K562 (cell line): ENCODE results near the gene NAXE. TPM values are rescaled to one million over a fixed set of nuclear protein-coding genes. Genes with fewer than 3 reads are reported as not detected.
A peak's percentile ranks its signal among the peaks of the same experiment; 100 is the strongest.

Source experiments
- ATAC-seq: fragments of 200-7000 bp; cut with Tn5 transposase; 3 replicates; pipeline ENCODE4 v1.9.1; 2020; ENCODE audit warnings: moderate library complexity
- BruUV-seq: library from RNA; stranded (reverse); fragments of 400-500 nt; replicated peaks from 2 replicates; lab custom pipeline; 2021; lab: Mats Ljungman, UMichigan
- CTCF ChIA-PET: fragments of 300-600 bp; formaldehyde crosslinking; extraction: SDS; loops from one replicate; lab custom pipeline; 2021; ENCODE audit warnings: low intra/inter-chr PET ratio; lab: Yijun Ruan, JAX
- POLR2A ChIA-PET: fragments of 300-600, 350-650 bp; sonication (Branson Sonifier 250); formaldehyde crosslinking; extraction: SDS; loops from one replicate; lab custom pipeline; 2021; ENCODE audit warnings: antibody characterized with exemption, inconsistent platforms; lab: Yijun Ruan, JAX
- DNase-seq, 4 experiments: peaks; one replicate each; pipeline versions ENCODE4 v3.0.0 to v3.0.0-alpha.2; 2011 to 2018; ENCODE audit warnings: low spot score in 3 of 4, mixed read lengths in 3 of 4; ENCODE audit errors: extremely low read depth in 1 of 4
- FAIRE-seq: peaks from 2 replicates; lab custom pipeline; 2011; peaks lifted over from hg19 to GRCh38; lab: Jason Lieb, UNC
- H2AFZ ChIP-seq: 2 replicates; pipeline ENCODE4 v1.6.0; 2011; ENCODE audit warnings: low read depth, low read length, control low read depth, inconsistent platforms
- H3K27ac ChIP-seq: fragments of 200-600 bp; 3 replicates; pipeline ENCODE4 v1.8.0; 2011; ENCODE audit warnings: low read depth, mild to moderate bottlenecking, control low read depth, inconsistent platforms, low read length, moderate library complexity, mixed read lengths; ENCODE audit errors: extremely low read depth
- H3K27me3 ChIP-seq, 2 experiments: fragments of 300-600 bp in 1 of 2; 2 replicates in 1 of 2; 3 replicates in 1 of 2; pipeline versions ENCODE4 v1.6.0 to v1.8.0; 2011; ENCODE audit warnings: inconsistent platforms in 2 of 2, low read length in 2 of 2, mild to moderate bottlenecking in 1 of 2, mixed read lengths in 1 of 2, moderate library complexity in 1 of 2; ENCODE audit not compliant: control insufficient read depth in 2 of 2, insufficient read depth in 2 of 2
- H3K36me3 ChIP-seq: fragments of 300-600 bp; 3 replicates; pipeline ENCODE4 v1.8.0; 2011; ENCODE audit warnings: mild to moderate bottlenecking, low read length, inconsistent platforms; ENCODE audit not compliant: control insufficient read depth, insufficient read depth
- H3K4me1 ChIP-seq, 2 experiments: fragments of 200-600 bp in 1 of 2; replicated peaks in 1 of 2; 2 replicates in 1 of 2; 3 replicates in 1 of 2; pipeline versions ENCODE4 v1.5.1 to v1.8.0; 2011; ENCODE audit warnings: inconsistent platforms in 2 of 2, low read length in 2 of 2, mild to moderate bottlenecking in 1 of 2, mixed read lengths in 1 of 2, moderate library complexity in 1 of 2; ENCODE audit not compliant: control insufficient read depth in 2 of 2, insufficient read depth in 2 of 2
- H3K4me2 ChIP-seq: 2 replicates; pipeline ENCODE4 v1.6.1; 2011; ENCODE audit warnings: low read length, control low read depth, inconsistent platforms, mixed read lengths; ENCODE audit not compliant: insufficient read depth
- H3K4me3 ChIP-seq: fragments of 200-600 bp; sonication (generic), shearing (Covaris generic); 2 replicates; pipeline ENCODE4 v1.5.1; 2016; ENCODE audit warnings: control low read depth, inconsistent platforms
- H3K79me2 ChIP-seq: fragments of 200-600 bp; 3 replicates; pipeline ENCODE4 v1.8.0; 2011; ENCODE audit warnings: low read length, inconsistent platforms; ENCODE audit not compliant: control insufficient read depth, insufficient read depth
- H3K9ac ChIP-seq, 2 experiments: 2 replicates each; pipeline versions ENCODE4 v1.6.0 to v1.6.1; 2011; ENCODE audit warnings: low read depth in 2 of 2, low read length in 2 of 2, control low read depth in 1 of 2, inconsistent platforms in 1 of 2, mild to moderate bottlenecking in 1 of 2, mixed read lengths in 1 of 2; ENCODE audit not compliant: insufficient read depth in 1 of 2
- H3K9me1 ChIP-seq: one replicate; pipeline ENCODE4 v1.6.0; 2011; ENCODE audit warnings: inconsistent platforms, mild to moderate bottlenecking, low read length, moderate library complexity; ENCODE audit not compliant: control insufficient read depth, insufficient read depth
- H3K9me3 ChIP-seq: replicated peaks from 2 replicates; pipeline ENCODE4 v1.5.1; 2011; ENCODE audit warnings: low read depth, low read length, inconsistent platforms; ENCODE audit not compliant: control insufficient read depth, insufficient read depth
- H4K20me1 ChIP-seq: replicated peaks from 2 replicates; pipeline ENCODE4 v1.6.1; 2011; ENCODE audit warnings: low read length, inconsistent platforms, mixed read lengths; ENCODE audit not compliant: control insufficient read depth, insufficient read depth
- CTCFL ChIP-seq: IDR thresholded peaks from 2 replicates; pipeline ENCODE4 v1.6.1; 2011; ENCODE audit warnings: borderline replicate concordance, low read depth, mild to moderate bottlenecking, moderate library complexity, low read length; ENCODE audit not compliant: insufficient read depth, poor library complexity, severe bottlenecking
- GABPA ChIP-seq: fragments of 200-800 bp; sonication (Bioruptor generic); conservative IDR thresholded peaks from 2 replicates; pipeline ENCODE4 v1.6.1; 2016; ENCODE audit warnings: low read depth, missing genetic modification characterization, missing compliant biosample characterization
- NEUROD1 ChIP-seq: fragments of 150-350 bp; IDR thresholded peaks from 2 replicates; pipeline ENCODE4 v1.6.1; 2014; ENCODE audit warnings: borderline replicate concordance, low read length, low read depth; ENCODE audit not compliant: partially characterized antibody
- NR2C1 ChIP-seq, 2 experiments: fragments of 450-650 bp; IDR thresholded peaks; 2 replicates each; pipeline ENCODE4 v1.6.1; 2017; ENCODE audit warnings: mild to moderate bottlenecking in 2 of 2, antibody characterized with exemption in 1 of 2, inconsistent platforms in 1 of 2, missing compliant biosample characterization in 1 of 2, missing genetic modification characterization in 1 of 2
- PBX2 ChIP-seq, 2 experiments: IDR thresholded peaks in 1 of 2; conservative IDR thresholded peaks in 1 of 2; 2 replicates each; pipeline ENCODE4 v1.6.1; 2016; ENCODE audit warnings: low read depth in 2 of 2, mild to moderate bottlenecking in 1 of 2, missing compliant biosample characterization in 1 of 2, missing genetic modification characterization in 1 of 2, moderate library complexity in 1 of 2
- WGBS: fragments of 100-300 bp; shearing (Covaris generic); methylation state at CpG from one replicate; pipeline ENCODE4 v1.1.6; 2016; ENCODE audit warnings: low coverage, mixed read lengths; ENCODE audit not compliant: insufficient coverage; ENCODE audit errors: missing lambda C conversion rate; 5-methylcytosine and 5-hydroxymethylcytosine counted together
- in situ Hi-C: fragments of 300-500 bp; cut with MboI; formaldehyde crosslinking; loops from 4 replicates; pipeline ENCODE4 v1.15.0; 2018; ENCODE audit warnings: inconsistent platforms, mixed read lengths
- intact Hi-C: fragments of 100-400 bp; cut with micrococcal nuclease; formaldehyde crosslinking; loops from 2 replicates; pipeline ENCODE4 v1.14.2; 2022
- polyA plus RNA-seq, 8 experiments: library from polyadenylated mRNA; depleted of rRNA in 4 of 8; stranded (reverse) in 5 of 8; unstranded in 3 of 8; fragments of >200 nt; fragmentation: Nextera tagmentation in 2 of 8; fragmentation: Illumina TruSeq in 1 of 8; extraction: Ambion mirVana in 2 of 8; extraction: Trizol in 1 of 8; gene quantifications; 2 replicates each; pipeline versions ENCODE4 v1.2.1 to v1.2.3, GENCODE V29; 2011 to 2014; ENCODE audit warnings: inconsistent platforms in 1 of 8, missing spikeins in 1 of 8
- total RNA-seq, 7 experiments: library from RNA; depleted of rRNA in 6 of 7; stranded (reverse); fragments of >200 nt in 6 of 7; fragmentation: Illumina TruSeq in 2 of 7; extraction: Trizol in 2 of 7; gene quantifications; 2 replicates each; pipeline versions ENCODE4 v1.2.1 to v1.2.3, GENCODE V29; 2011 to 2021; ENCODE audit warnings: low replicate concordance in 1 of 7

The NAXE gene
- total and polyA plus RNA-seq, 9 of the 15 experiments (the other 6 are each of a cell fraction or from before 2014, with no cell fraction given) = 27.3 to 137 (median 90.0) TPM

GRCh38 chr1:156578055-156578454 is 13.5 kb upstream of the NAXE start:
- no peak for DNase-seq
- H3K4me2 ChIP-seq = no peak overlapping the region
- in situ Hi-C loops = no loop called here

More at GRCh38 chr1:156578055-156578454, 13.5 kb upstream of the NAXE start:
- Histone ChIP-seq H3K9me3 (no peaks in the 10 kb centered on the region), H3K27ac (no peak overlapping the region), H3K36me3 (no peaks in the 10 kb centered on the region), H3K4me3 (no peak overlapping the region), H3K9me1 (no peaks in the 10 kb centered on the region), H3K27me3 (no peaks in the 10 kb centered on the region), H3K79me2 (no peaks in the 10 kb centered on the region), H3K4me1 (peaks cover 3 to 5% of the 10 kb centered on the region in 2 experiments; a peak in 3 of 5 replicates), H4K20me1 (no peaks in the 10 kb centered on the region), H2AFZ (peak overlapping the region; percentile 26; the same call in 1 of the 2 replicates), H3K9ac (no peak overlapping the region)
- 21% methylated on average over 3 of the region's 7 CpGs for WGBS
- ChIA-PET POLR2A (interaction anchor here (0.6 to 1.3 kb wide), 2 partner anchors 29 to 107 kb away, joined by 3 read pairs; no protein-coding TSS in a partner anchor), CTCF (no interaction called here)
- TF ChIP-seq GABPA (tag) (0 out of 2 replicates have a peak, but pooled peaks have one; percentile 16), CTCFL (no peak), PBX2 (CRISPR knock-in tag; IDR thresholded peaks at IDR 0.05; ENCODE audit: low read depth) (no peak), PBX2 (tag; conservative IDR thresholded peaks at IDR 0.05; ENCODE audit: low read depth) (peak; percentile 58; the same call in 1 of the 2 replicates), NEUROD1 (peak; percentile 25), NR2C1 (IDR thresholded peaks at IDR 0.05) (no peak), NR2C1 (tag; IDR thresholded peaks at IDR 0.05) (0 out of 2 replicates have a peak, but pooled peaks have one; percentile 24)
- intact Hi-C loops = no loop called here
- FAIRE-seq (no peak), ATAC-seq (no peak)
- no TSS peak for BruUV-seq
